NCI-H187 (cell line): ENCODE results near the gene SPAG8.

ENCODE experiments used
- DNase-seq, 2 experiments: peaks; one replicate each; lab custom pipeline; 2025; lab: John Stamatoyannopoulos, UW

The SPAG8 gene

GRCh38 chr9:35836595-35836994 is 24.5 kb upstream of the SPAG8 start:
- DNase-seq, result no peak

GRCh38 chr9:35835766-35836165 is 23.7 kb upstream of the SPAG8 start:
- no peak for DNase-seq

DNA sequence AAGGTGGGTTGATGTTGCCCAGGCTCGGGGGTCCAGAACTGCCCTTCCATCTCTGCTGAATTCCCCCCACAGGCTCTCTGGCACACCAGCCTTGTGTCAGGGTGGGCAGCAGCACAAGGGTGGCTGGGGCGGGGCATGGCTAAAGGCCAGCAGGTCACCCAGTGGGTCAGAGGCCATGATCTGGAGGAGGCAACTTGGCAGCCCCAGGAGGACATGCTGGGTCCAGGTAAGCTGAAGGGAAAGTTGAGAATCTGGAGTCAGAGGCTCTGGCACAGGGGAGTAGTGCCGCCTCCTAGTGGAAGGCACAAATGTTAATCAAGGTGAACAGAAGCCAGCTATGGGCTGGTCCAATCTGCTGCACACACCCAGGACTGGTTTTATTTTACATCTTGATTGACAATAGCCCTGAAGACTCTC is 23.2 kb upstream of the SPAG8 start:
- DNase-seq, result no peak

GRCh38 chr9:35834260-35835215 is 22.5 kb upstream of the SPAG8 start:
- no peak for DNase-seq

DNA sequence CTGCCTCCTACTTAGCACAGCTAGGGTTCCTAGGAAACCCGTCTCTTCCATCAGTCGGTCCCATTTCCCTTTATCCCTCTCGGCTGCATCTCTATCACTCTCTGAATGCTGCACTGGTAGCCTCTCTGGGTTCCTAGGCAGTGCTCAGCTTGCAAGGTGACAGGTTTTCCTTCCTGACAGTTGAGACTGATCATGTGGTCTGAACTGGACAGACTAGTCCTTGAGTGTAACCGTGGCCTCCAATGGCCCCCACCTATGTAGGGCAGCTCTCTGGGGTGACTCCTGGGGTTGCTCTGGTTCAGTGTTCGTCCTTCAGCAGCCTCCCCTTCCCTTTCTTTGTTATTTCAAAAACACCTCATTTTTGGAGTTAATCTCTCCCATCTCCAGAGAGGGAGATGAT is 20.8 kb upstream of the SPAG8 start:
- no peak for DNase-seq

- no peak for DNase-seq
Observed at GRCh38 chr9:35831040-35831439, 19.0 kb upstream of the SPAG8 start.

DNA sequence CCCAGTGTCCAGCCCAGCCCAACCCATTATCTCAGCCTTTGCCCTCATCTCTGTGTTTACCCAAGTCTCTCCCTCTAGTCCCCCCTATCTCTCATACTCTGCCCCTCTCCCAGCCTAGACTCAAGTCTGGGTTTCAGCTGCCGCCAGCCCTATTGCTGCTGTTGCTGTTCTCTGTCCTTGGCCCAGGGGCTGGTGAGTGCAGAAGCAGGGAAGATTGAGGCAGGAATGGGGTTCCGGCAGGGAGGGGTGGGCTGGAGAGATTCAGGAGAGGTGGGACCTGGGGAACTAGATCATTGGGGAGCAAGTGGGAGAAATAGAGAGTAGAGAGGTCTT is 17.7 kb upstream of the SPAG8 start:
- DNase-seq, result no peak

DNA sequence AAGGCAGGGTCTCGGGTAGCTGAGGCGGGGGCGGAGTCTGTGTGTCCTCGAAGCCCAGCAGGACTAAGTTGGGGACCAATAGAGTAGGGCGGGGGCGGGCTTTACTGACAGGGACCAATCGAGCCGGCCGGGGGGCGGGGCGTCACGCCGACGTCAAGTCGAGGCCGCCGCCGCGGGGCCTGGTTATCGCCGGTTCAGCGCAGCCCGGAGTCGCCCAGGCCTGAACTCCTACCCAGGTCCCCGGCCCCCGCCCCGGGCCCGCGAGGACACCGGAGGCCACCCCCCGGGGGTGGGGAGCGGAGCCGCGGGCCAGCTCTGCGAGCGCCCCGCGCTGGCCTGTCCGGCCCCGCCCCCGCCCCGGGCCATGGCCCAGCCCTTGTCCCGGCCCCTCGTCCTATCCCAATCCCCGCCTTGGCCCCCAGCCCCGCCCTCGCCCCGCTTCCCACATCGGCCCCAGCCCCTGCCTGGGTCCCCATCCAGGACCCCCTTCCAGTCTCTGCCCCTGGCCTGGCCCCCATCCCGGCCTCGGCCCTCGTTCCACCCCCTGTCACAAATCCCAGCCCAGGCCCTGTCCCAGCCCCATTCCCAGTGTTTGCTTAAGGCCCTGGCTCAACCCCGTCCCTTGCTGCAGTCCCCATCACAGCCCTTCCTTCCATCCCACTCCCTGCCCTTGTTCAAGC is 17.2 kb upstream of the SPAG8 start, which contains the start of gene TMEM8B:
TSS of gene TMEM8B (plus strand) at position 145 of the 680 bp plus-strand sequence. CDS start at position 365, 220 bp downstream.
- DNase-seq, result peak; percentile 15 to 89

GRCh38 chr9:35828716-35829083 is 16.6 kb upstream of the SPAG8 start, which contains the start of gene FAM221B:
FAM221B (minus strand) TSS chr9:35828732; CDS start chr9:35826161, 2,571 bp downstream.
- no peak for DNase-seq

DNA sequence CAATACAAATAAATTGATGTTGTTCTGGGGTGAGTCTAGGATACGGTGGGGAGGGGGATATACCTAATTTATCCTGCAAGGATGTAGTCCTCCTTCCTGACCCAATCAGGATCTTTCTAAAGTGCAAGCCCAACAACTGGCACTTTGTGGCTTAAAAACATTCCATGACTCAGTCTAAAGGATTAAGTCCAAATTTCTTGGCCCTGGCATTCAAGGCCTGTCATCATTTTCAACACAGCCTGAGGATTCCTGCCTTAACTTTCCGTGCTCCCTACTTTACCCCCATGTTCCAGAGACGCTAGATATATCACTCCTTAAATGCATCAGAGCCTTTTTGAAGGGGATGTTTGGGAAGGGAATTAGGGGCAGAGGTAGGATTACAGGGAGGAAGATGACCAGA is 15.4 kb upstream of the SPAG8 start:
- no peak for DNase-seq

DNA sequence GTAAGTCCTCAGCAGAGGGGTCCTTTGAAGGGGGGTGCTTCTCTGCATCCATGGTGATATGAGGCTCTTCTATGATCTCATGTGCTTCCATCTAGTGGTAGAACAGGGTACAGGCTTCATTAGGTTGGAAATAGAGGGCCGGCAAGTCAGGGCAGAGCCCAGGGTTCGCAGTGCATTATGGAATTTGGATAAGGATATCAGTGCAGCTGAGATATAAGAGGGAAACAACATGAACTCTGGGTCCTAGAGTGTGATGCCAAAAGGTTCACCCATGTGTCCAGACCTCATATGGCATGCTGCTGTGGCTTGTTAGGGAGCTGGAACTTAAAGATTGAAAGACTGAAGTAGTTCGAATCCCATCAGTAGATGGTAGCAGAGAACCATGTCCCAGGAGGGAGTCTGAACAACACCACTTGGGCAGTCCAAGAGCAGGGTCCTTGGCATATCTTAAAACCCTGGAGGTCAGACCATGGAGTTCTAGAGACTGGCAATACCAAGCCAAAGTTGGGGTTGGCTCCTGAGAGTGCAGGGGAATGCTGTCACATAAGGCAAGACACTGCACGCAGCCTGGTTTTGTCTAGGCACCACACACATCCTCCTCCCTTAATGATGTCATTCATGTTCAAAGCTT is 14.1 kb upstream of the SPAG8 start:
- no peak for DNase-seq

DNA sequence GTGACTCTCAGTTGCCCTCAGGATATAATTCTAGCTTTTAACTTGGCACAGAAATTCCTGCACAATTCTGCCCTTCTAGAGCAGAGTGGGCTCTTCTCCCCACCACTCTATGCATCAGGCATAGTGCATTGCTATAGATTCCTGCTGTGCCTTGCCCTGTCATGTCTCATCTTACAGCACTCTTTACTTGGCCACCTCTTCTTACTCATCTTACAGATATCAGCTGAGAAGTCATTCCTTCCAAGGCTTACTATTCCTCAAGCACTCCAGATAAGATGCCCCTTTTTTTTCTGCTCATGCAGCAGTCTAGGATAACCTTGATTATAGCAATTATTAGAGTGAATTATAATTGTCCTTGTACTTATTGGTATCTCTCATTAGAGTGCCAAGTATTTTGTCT is 10.9 kb upstream of the SPAG8 start:
- no peak for DNase-seq

- no peak for DNase-seq
Observed at GRCh38 chr9:35820076-35820475, 8.0 kb upstream of the SPAG8 start.

- DNase-seq, result no peak
Observed at GRCh38 chr9:35818341-35818740, 6.3 kb upstream of the SPAG8 start.

GRCh38 chr9:35816708-35817107 is 4.6 kb upstream of the SPAG8 start:
- no peak for DNase-seq

GRCh38 chr9:35814841-35815543 is 2.9 kb upstream of the SPAG8 start, which contains the start of gene HINT2:
HINT2 (minus strand) TSS chr9:35815042; CDS start chr9:35814979, 63 bp downstream.
- DNase-seq, result peak; percentile 87 to 90

- DNase-seq, result no peak
Observed at GRCh38 chr9:35814106-35814840, 2.2 kb upstream of the SPAG8 start.

- no peak for DNase-seq
Observed at GRCh38 chr9:35813434-35814105, 1.5 kb upstream of the SPAG8 start.

- DNase-seq, result no peak
Observed at GRCh38 chr9:35811381-35812024, 559 bp downstream of the SPAG8 start.

DNA sequence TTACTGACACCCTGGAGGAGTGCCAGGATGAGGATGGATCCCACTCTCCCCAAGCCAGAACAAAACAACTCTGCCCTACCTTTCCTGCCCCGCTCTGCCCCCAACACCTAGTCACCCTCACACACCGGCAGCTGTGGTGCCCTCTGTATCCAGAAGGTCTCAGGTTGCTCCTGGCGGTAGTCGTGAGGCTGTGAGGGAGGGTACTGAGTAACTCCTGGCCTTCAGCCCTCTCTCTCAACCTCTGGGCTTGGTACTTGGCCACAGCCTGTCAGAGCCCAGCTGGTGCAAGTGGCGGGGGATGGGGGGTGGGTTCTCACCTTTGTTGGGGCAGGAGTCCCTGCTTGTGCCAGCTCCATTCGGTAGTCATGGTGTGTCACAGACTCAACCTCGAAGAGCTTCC is 1.9 kb downstream of the SPAG8 start:
- no peak for DNase-seq
